Measurements from ENCODE around the gene PAQR7.

PAQR7 gene

DNA sequence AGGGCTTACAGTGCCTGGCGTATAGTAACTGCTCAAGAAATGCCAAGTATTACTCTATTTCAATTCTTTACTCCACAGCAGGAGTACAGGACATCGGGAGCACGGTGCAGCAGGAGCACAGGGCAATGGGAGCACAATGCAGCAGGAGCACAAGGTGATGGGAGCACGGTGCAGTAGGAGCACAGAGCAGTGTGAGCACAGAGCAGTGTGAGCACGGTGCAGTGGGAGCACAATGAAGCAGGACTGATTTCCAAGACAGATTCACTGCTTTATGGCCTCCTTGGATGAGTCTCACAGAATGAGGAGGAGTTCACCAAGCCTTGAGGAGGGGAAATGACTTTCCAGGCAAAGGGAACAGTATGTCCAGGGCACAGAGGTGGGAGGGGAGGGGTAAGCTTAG, 5.0 kb upstream of the PAQR7 start:
- H3K4me3 ChIP-seq (ENCODE audit: low read length) = no peak overlapping the region
- TF ChIP-seq, protein P1, sequence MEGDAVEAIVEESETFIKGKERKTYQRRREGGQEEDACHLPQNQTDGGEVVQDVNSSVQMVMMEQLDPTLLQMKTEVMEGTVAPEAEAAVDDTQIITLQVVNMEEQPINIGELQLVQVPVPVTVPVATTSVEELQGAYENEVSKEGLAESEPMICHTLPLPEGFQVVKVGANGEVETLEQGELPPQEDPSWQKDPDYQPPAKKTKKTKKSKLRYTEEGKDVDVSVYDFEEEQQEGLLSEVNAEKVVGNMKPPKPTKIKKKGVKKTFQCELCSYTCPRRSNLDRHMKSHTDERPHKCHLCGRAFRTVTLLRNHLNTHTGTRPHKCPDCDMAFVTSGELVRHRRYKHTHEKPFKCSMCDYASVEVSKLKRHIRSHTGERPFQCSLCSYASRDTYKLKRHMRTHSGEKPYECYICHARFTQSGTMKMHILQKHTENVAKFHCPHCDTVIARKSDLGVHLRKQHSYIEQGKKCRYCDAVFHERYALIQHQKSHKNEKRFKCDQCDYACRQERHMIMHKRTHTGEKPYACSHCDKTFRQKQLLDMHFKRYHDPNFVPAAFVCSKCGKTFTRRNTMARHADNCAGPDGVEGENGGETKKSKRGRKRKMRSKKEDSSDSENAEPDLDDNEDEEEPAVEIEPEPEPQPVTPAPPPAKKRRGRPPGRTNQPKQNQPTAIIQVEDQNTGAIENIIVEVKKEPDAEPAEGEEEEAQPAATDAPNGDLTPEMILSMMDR (conservative IDR thresholded peaks at IDR 0.05; ENCODE audit: low read depth, low read length) = no peak
- DNase-seq (ENCODE audit: low read depth) = no peak

DNA sequence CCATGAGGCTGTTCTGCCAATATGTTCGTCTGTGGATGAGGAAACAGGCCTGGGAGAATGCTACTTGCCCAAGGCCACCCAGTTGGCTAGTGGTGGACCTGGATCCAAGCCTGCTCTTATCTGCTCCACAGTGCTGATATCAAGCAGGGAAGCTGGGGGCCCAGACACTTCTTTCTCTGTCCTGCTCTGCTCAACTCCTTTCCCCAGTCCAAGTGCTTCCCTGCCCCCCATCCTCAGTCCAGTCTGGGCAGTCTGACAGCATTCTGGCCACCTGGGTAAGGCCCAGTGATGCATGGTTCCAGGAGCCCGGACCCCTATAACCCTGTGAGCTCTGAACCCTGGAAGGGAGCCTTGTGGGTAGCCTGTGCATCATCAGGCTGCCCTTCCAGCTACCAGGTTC, 4.2 kb upstream of the PAQR7 start:
- TF ChIP-seq, protein P1 (conservative IDR thresholded peaks at IDR 0.05; ENCODE audit: low read depth, low read length) = no peak
- DNase-seq (ENCODE audit: low read depth) = no peak
- no peak overlapping the region for H3K4me3 ChIP-seq (ENCODE audit: low read length)

DNA sequence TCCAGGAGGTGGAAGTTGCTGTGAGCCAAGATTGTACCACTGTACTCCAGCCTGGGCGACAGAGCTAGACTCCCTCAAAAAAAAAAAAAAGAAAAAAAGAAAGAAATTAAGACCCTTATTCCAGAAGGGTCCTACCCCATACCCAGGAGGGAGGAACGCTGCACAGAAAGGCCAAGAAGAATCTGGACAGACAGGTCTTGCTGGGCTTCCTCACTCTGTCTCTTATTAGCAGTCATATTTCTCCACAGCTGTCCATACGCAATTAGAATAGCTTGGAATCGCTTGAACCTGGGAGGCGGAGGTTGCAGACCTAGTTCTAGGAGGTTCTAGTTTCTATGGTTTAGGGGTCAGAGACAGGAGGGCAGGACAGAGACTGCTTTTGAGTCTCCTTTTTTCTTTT, 3.2 kb upstream of the PAQR7 start:
- no peak overlapping the region for H3K4me3 ChIP-seq (ENCODE audit: low read length)
- TF ChIP-seq, protein P1 (conservative IDR thresholded peaks at IDR 0.05; ENCODE audit: low read depth, low read length) = no peak
- no peak for DNase-seq (ENCODE audit: low read depth)

DNA sequence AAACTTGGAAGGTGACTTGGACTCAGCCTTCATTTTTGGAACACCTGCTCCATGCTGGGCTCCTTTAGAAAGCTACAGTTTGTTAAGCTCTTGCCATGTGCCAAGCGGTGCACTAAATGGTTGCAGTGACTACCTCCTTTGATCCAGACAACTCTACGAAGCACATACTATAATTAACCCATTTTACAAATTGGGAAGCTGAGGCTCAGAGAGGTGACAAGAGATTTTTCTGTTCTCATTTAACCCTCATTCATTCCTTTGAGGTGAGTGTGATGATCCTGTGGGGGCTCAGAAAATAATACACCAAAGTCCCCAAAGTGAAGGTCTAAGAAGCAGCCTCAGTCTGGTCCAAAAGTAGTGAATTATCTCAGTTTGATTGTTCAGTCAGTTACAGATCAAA, 1.6 kb upstream of the PAQR7 start:
- TF ChIP-seq, protein P1 (conservative IDR thresholded peaks at IDR 0.05; ENCODE audit: low read depth, low read length) = no peak
- no peak overlapping the region for H3K4me3 ChIP-seq (ENCODE audit: low read length)
- DNase-seq (ENCODE audit: low read depth) = no peak

DNA sequence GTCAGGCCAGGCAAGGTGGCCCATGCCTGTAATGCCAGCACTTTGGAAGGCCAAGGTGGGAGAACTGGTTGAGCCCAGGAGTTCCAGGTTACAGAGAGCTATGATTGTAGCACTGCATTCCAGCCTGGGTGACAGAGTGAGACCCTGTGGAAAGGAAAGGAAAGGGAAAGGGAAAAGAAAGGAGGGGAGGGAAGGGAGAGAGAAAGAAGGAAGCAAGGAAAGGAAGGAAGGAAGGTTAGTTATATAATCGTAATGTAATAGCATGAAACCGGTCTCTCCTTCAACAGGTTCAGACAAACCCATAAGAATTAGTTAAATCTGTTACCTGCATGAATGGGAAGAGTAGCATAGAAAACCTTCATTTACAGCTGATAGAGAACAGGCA, 1.2 kb upstream of the PAQR7 start:
- no peak for DNase-seq (ENCODE audit: low read depth)
- TF ChIP-seq, protein P1 (conservative IDR thresholded peaks at IDR 0.05; ENCODE audit: low read depth, low read length) = no peak
- H3K4me3 ChIP-seq (ENCODE audit: low read length) = no peak overlapping the region

DNA sequence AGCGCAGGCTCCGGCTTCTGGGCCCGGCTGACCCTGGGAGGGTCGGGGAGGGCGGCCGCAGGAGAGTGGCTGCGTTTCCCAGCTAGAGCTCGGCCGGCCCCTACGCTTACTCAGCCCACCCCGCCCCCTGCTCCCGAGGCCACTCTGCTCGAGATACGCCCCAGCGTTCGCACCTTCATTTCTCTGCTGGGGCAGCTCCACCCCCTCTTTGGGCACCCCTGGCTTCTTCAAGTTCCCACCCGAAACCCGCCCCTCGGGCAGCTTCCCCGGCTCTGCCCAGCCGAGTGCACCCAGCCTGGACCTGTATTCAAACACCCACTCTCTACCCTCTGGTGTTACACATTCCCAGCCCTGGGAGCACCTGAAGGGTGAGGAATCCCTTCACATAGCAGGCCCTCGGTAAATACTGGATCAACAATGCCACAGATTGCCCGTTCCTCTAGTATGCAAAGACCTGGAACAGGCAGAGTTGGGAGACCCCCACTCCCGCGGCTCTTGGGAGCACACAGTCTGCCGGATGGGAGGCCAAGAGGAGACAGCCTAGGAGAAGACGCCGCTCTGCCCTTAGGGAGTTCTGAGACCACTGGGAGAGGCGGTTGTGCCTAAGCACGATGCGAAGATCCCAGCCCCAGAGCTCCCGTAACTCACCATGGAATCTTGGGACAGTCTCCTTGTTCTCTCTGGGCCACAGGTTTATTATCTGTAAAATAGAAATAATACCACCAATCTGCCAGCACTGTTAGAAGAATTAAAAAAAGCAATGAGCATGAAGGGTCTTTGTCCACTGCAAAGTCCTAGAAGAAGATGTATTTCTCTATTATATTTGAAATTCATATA, 566 bp upstream of the PAQR7 start:
- H3K4me3 ChIP-seq (ENCODE audit: low read length) = peak overlapping the region; percentile 47
- no peak for DNase-seq (ENCODE audit: low read depth)
- TF ChIP-seq, protein P1 (conservative IDR thresholded peaks at IDR 0.05; ENCODE audit: low read depth, low read length) = no peak

DNA sequence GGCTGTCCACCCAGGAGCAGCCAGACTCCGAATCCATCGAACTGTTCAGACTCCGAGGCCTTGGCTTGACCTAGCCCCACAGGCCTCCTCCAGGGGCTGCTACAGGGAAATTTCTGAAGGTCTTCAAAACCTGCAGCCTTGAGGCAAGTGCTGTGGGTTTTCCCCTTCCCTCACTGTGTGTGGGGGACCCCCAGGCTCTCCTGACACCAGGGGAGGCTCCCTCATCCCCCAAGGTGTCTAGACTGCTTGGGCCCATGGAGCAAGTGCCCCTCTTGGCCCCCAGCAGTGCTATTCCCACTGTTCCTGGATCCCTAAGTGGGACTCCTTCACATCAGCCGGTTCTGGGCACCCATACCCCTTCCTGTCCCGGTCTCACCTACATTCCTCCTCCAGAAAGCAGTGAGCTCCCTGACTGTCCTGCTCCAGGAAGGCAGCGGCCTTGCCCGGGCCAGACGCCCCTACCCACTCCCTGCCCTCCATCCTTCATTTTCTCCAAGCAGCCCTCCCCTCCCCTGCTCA, 814 bp downstream of the PAQR7 start:
- no peak for DNase-seq (ENCODE audit: low read depth)
- peak overlapping the region; percentile 48 for H3K4me3 ChIP-seq (ENCODE audit: low read length)
- TF ChIP-seq, protein P1 (conservative IDR thresholded peaks at IDR 0.05; ENCODE audit: low read depth, low read length) = no peak
